ENCODE data around the gene SLC8A2.
A peak's percentile ranks its signal among the peaks of the same experiment; 100 is the strongest.
"Not testable (repeated sequence)": the region's sequence is repeated elsewhere in the genome, so short reads cannot be mapped to it uniquely, and the experiment has no call there.

Gene SLC8A2

GRCh38 chr19:47487551-47488515 is 16.1 kb upstream of the SLC8A2 start:
- no peak for DNase-seq (ENCODE audit: low spot score)
- FAIRE-seq = no peak

- DNase-seq (ENCODE audit: low spot score) = no peak
Measured at GRCh38 chr19:47486900-47487299, 15.2 kb upstream of the SLC8A2 start.

DNA sequence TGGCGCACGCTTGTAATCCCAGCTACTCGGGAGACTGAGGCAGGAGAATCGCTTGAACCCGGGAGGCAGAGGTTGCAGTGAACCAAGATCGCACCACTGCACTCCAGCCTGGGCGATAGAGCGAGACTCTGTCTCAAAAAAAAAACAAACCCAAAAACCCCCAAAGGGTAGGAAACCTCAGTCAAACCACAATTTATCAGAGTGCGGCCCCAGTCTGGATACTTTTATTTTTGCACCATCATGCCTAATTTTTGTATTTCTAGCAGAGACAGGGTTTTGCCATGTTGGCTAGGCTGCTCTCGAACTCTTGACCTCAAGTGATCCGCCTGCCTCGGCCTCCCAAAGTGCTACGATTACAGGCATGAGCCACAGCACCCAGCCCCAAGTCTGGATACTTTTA is 14.5 kb upstream of the SLC8A2 start:
- not testable (repeated sequence) for DNase-seq (ENCODE audit: low spot score); FAIRE-seq

More at GRCh38 chr19:47486900-47487299, 15.2 kb upstream of the SLC8A2 start:
- no peak for FAIRE-seq

DNA sequence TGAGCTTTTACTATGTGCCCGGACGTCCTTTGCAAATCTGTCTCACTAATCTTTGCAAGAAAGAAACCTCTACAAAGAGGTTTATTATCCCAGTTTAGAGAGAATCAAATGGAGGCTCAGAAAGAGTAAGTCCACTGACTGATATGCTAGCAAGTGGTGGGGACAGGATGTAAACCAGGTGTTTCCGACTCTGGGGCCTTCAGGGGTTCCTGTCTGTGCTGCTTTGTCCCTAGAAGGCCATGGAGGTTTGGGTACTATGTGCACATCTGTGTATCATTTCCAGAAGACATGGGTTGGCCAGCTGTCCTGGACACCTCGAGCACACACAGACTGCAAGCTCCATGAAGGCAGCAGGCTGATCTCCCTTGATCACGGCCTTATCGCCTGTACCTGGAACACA is 13.5 kb upstream of the SLC8A2 start:
- FAIRE-seq = no peak

DNA sequence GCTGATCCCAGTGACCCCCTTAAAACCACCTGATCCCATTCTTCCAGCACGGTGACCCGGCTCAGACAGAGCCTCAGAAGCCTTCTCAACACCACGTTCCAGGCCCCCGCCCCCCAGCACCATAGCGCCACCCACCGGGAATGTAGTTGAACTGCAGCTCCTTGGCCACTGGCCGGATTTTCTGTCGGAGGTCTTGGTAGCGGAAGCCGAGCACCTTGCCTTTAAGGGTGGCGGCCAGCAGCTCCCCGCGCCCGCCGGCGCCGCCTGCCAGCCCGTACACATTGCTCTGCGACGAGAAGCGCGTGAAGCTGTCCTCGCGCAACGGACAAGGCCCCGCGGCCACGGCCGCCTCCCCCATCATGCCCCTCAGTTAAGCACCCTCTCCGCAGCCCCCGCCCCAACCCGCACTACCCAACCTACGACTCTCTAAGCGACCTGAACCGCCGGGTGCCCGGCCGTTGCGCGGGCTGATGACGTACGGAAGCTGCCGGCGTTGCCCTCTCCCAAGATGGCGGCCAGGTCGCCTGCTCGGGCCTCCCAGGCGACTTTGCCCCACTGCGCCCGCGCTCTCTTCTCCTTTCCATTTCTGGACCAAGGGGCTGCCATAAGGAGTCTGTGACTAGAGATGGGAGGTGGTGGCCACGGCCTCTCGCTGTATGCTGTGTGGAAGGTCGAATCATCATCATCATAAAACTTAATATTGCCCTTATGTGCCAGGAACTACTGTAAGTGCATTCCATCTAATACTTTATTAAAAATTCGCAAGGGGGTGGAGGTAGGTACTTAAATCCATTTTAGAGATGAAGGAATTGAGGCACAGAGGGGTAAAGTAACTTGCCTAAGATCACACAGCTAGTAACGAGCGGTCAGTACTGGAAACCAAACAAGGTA is 12.4 kb upstream of the SLC8A2 start, which contains the start of gene KPTN:
Gene KPTN, minus strand, starts transcription at position 420 of the 891 bp plus-strand sequence. Its CDS starts 59 bp downstream, at position 361.
- DNase-seq (ENCODE audit: low spot score) = peak; percentile 95
- peak; percentile 42 for FAIRE-seq

More for the DNA sequence above, 13.5 kb upstream of the SLC8A2 start:
- no peak for DNase-seq (ENCODE audit: low spot score)

- no peak for DNase-seq (ENCODE audit: low spot score)
- FAIRE-seq = no peak
Measured at GRCh38 chr19:47483200-47483599, 11.5 kb upstream of the SLC8A2 start.

GRCh38 chr19:47481460-47482052 is 9.9 kb upstream of the SLC8A2 start:
- FAIRE-seq (no peak), DNase-seq (ENCODE audit: low spot score) (no peak)

DNA sequence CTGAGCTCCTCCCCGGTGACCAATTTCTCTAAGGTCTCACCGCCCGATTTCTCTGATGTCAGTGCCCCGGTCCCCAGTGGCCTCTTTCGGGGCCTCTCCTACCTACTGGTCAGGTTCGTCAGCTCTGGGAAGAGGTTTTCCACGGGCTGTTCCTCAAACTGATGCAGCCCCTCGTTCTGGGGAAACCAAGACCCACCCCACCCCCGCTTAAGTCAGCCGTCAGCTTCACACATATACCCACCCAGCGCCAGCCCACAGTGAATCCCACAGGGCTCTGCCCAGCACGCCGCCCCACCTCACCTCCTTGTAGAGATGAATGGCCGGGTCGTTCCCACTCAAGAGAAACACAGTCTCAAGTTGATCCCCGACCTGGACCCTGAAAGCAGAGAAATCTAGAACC is 9.0 kb upstream of the SLC8A2 start:
- FAIRE-seq = no peak
- DNase-seq (ENCODE audit: low spot score) = no peak

- FAIRE-seq = no peak
- no peak for DNase-seq (ENCODE audit: low spot score)
Measured at GRCh38 chr19:47479701-47480503, 8.2 kb upstream of the SLC8A2 start.

DNA sequence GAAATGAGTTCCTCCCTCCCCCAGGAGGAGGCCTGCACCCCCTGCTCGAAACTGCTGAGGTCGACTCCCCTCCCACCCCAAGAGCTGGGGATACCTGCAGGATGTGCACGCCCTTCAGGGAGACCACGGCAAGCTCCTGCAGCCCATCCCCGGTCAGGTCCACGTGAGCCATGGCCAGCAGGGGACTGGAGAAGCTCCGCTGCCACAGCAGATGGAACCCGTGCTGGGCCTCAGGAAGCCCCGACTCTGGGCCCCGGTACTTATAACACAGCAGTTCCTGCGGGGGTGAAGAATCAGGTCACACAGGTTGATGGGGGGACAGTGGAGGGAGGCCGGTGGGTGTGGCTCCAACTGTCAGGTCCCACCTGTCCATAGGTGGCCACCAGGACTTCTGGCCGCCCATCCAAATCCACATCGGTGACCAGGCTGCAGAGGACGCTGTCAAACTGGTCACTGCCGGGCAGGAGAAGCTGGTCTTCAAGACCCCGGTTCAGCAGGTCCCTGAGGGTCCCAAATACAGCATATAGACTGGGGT is 4.8 kb upstream of the SLC8A2 start:
- no peak for FAIRE-seq
- DNase-seq (ENCODE audit: low spot score) = no peak

DNA sequence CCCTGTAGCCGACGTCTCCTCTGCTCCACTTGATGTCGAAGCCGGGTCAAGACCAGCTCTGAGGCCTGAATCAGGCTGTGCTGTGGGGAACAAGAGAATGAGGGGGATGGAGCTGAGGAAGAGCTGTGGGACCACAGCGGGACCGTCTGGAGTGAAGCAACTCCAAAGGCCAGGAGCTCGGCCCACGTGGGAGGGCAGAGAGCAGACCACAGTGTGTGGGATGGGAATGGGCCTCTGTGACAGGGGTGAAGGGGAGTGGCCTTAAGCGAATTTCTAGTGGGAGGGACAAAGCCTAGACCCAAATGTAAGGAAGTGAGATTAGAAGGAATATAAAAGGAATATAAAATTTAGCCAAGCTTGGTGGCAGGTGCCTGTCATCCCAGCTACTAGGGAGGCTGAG is 3.8 kb upstream of the SLC8A2 start:
- FAIRE-seq (no peak), DNase-seq (ENCODE audit: low spot score) (no peak)

- DNase-seq (ENCODE audit: low spot score) (no peak), FAIRE-seq (peak; percentile 44)
Measured at GRCh38 chr19:47473336-47473735, 1.6 kb upstream of the SLC8A2 start.

DNA sequence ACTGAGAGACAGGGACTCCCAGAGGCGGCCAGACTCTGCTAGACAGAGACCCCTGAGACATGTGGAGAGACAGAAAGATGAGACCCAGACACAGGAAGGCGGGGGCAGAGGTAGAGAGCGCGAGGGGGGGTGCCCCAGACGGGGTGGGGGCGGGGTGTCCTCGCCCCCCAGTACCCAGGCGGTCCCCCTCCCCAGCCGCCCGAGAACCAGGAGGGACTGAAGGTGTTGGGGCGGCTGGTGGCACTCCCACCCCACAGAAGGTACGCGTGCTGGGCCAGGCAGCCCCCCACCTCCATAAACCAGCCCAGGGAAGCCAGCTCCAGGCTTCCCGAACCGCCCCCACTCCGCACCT is 336 bp downstream of the SLC8A2 start:
- DNase-seq (ENCODE audit: low spot score) = no peak
- no peak for FAIRE-seq

- FAIRE-seq = no peak
- DNase-seq (ENCODE audit: low spot score) = no peak
Measured at GRCh38 chr19:47470447-47471195, 1.1 kb downstream of the SLC8A2 start.

DNA sequence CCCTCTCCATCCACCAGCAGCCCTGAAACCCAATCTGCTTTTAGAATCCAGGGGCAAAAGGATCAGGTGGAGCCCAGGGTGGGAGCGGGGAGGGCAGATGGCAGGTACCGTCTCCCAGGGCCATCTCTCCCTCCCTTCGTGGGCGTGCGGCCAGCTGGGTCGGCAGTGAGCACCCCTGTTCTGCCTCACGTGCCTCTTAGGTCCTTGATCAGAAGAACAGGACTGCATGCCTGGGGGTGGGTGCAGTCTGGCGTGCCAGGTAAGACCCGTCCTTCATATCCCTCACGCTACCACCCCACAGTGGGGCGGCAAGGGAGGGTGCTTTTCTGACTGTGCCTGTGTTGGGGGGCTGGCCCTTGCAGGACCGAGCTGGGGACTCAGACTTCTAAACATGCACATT is 2.0 kb downstream of the SLC8A2 start:
- DNase-seq (ENCODE audit: low spot score) (no peak), FAIRE-seq (no peak)

- no peak for FAIRE-seq
- no peak for DNase-seq (ENCODE audit: low spot score)
Measured at GRCh38 chr19:47469363-47469700, 2.4 kb downstream of the SLC8A2 start.

DNA sequence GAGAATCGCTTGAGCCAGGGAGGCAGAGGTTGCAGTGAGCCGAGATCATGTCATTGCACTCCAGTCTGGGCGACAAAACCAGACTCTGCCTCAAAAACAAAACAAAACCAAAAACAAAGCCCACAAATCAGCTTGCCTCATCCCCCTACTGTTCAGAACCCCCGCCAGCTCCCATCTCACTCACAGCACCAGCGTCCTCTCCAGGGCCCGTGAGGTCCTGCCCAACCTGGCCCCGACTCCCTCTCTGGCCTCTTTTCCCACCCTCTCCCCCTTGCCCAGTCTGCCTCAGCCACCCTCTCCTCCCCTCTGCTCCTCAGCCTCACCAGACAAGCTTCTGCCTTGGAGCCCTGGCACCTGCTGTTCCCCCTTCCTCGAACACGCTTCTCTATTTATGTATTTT is 3.8 kb downstream of the SLC8A2 start:
- DNase-seq (ENCODE audit: low spot score) (no peak), FAIRE-seq (no peak)

DNA sequence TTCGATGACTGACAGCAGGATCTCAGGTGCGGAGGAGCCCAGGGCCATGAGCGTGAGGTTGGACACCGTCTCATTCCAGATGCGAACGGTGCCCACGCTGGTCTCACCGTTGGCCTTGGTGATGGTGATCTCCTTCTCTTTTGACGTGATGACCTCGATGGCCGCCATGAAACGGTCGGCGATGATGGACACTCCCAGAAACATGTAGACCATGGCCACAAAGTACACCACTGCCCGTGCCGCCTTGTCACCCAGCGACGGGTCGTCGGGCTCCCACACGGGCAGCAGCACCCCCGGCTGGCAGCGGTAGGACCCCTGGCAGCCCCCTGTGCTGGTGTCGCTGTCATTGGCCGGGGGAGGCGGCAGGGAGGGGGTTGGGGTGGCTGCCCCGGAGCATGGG is 5.7 kb downstream of the SLC8A2 start:
- FAIRE-seq (no peak), DNase-seq (ENCODE audit: low spot score) (no peak)

- no peak for FAIRE-seq
- DNase-seq (ENCODE audit: low spot score) = no peak
Measured at GRCh38 chr19:47464675-47465419, 6.8 kb downstream of the SLC8A2 start.
